ENCODE measurements around the gene SHQ1.

SHQ1 gene

GRCh38 chr3:72756900-72757299 lies 91.3 kb downstream of the SHQ1 start:
- TF ChIP-seq CTCF (IDR thresholded peaks at IDR 0.05; ENCODE audit: low read length, missing control alignments): no peak
- DNase-seq (ENCODE audit: low read depth): no peak
- H3K4me3 ChIP-seq (replicated peaks; ENCODE audit: low read depth, low read length): no peak overlapping the region

- H3K4me3 ChIP-seq (replicated peaks; ENCODE audit: low read depth, low read length): no peak overlapping the region
- DNase-seq (ENCODE audit: low read depth): no peak
- TF ChIP-seq CTCF (IDR thresholded peaks at IDR 0.05; ENCODE audit: low read length, missing control alignments): no peak
Measured at GRCh38 chr3:72754582-72754981, 93.7 kb downstream of the SHQ1 start.

GRCh38 chr3:72753495-72753894 lies 94.8 kb downstream of the SHQ1 start:
- no peak for TF ChIP-seq CTCF (IDR thresholded peaks at IDR 0.05; ENCODE audit: low read length, missing control alignments)
- DNase-seq (ENCODE audit: low read depth): no peak
- no peak overlapping the region for H3K4me3 ChIP-seq (replicated peaks; ENCODE audit: low read depth, low read length)

- TF ChIP-seq CTCF (IDR thresholded peaks at IDR 0.05; ENCODE audit: low read length, missing control alignments): no peak
- no peak overlapping the region for H3K4me3 ChIP-seq (replicated peaks; ENCODE audit: low read depth, low read length)
- no peak for DNase-seq (ENCODE audit: low read depth)
Measured at GRCh38 chr3:72750405-72750965, 97.8 kb downstream of the SHQ1 start.

GRCh38 chr3:72748659-72749058 lies 99.6 kb downstream of the SHQ1 start:
- no peak for TF ChIP-seq CTCF (IDR thresholded peaks at IDR 0.05; ENCODE audit: low read length, missing control alignments)
- H3K4me3 ChIP-seq (replicated peaks; ENCODE audit: low read depth, low read length): no peak overlapping the region
- no peak for DNase-seq (ENCODE audit: low read depth)

GRCh38 chr3:72746430-72747411 lies 101.5 kb downstream of the SHQ1 start:
- no peak overlapping the region for H3K4me3 ChIP-seq (replicated peaks; ENCODE audit: low read depth, low read length)
- TF ChIP-seq CTCF (IDR thresholded peaks at IDR 0.05; ENCODE audit: low read length, missing control alignments): no peak
- peak; percentile 35 for DNase-seq (ENCODE audit: low read depth)

Measured in fibroblast of pulmonary artery (primary cell).